Central memory CD8-positive, alpha-beta T cell (primary cell): ENCODE data around the gene APH1A.
"Not testable (repeated sequence)": the region's sequence is repeated elsewhere in the genome, so short reads cannot be mapped to it uniquely, and the experiment has no call there.

Experiments used
- ATAC-seq: fragments of 150-1000 bp; cut with Tn5 transposase; replicated peaks from 2 replicates; pipeline ENCODE4 v1.10.0; 2022; ENCODE audit warnings: mild to moderate bottlenecking, moderate FRiP score, moderate number of reproducible peaks; ENCODE audit not compliant: poor library complexity, severe bottlenecking; ENCODE audit errors: extremely low read depth
- DNase-seq, 2 donors: peaks; one replicate each; pipeline ENCODE4 v3.0.0; 2021; ENCODE audit warnings: low spot score in 2 of 2
- H3K27ac Mint-ChIP-seq: one replicate; pipeline ENCODE4 v1.8.0; 2022; ENCODE audit warnings: low read depth, mild to moderate bottlenecking, moderate library complexity, mixed read lengths
- H3K27me3 Mint-ChIP-seq: one replicate; pipeline ENCODE4 v1.8.0; 2022; ENCODE audit warnings: mixed read lengths
- H3K36me3 Mint-ChIP-seq: one replicate; pipeline ENCODE4 v1.8.0; 2022; ENCODE audit warnings: mild to moderate bottlenecking, moderate library complexity, mixed read lengths; ENCODE audit not compliant: insufficient read depth
- H3K4me1 Mint-ChIP-seq: one replicate; pipeline ENCODE4 v1.8.0; 2022; ENCODE audit warnings: mixed read lengths
- H3K4me3 Mint-ChIP-seq: one replicate; pipeline ENCODE4 v1.8.0; 2022; ENCODE audit warnings: mild to moderate bottlenecking, moderate library complexity, mixed read lengths
- H3K9me3 Mint-ChIP-seq: one replicate; pipeline ENCODE4 v1.8.0; 2022; ENCODE audit warnings: mixed read lengths

The APH1A gene

GRCh38 chr1:150236614-150237100 is 32.2 kb downstream of the APH1A start:
- Mint-ChIP-seq H3K4me1 (peaks cover 20% of the 10 kb centered on the region), H3K36me3 (peaks cover 12% of the 10 kb centered on the region), H3K27ac (no peak overlapping the region), H3K4me3 (no peak overlapping the region), H3K9me3 (no peaks in the 10 kb centered on the region), H3K27me3 (no peaks in the 10 kb centered on the region)
- ATAC-seq (no peak), DNase-seq (no peak)

DNA sequence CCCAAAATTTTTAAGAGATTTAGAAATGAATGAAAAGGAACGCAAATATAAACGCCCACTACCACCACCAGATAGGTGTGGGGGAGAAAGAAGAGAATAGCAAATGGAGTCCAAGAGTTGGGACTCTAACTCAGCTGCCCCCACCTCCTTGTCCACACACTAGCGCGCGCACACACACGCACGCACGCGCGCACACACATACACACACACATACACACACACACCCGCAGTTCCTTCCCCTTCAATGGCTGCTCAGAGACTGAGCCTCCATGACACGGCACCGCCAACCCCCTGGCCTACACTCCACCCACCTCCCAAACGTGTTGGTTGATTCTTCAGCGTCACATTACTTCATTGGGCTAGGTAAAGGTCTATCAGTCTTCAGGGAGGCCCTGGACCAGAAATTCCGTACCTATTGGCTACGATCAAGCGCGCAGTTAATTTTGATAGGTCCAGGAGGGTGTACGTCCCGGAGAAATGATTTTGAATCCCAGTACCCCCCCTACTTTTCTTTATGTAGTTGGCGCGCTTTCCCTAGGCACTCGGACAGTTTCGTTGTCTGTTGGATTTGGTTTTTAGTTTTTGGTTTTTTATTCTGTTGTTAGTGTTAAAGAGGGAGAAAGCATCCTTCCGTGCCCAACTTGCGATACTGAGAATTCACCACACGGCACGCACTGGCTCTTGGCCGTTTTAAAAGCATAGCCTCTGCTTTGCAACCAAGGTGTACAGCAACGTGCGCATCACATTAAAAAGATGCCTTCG is 32.8 kb downstream of the APH1A start, which contains the start of gene ANP32E:
Gene ANP32E, minus strand, starts transcription at position 261 of the 762 bp plus-strand sequence. CDS start 326 bp downstream, outside the sequence.
- H3K36me3 Mint-ChIP-seq, result peaks cover 15% of the 10 kb centered on the region
- DNase-seq (peak; percentile 80 to 96), ATAC-seq (peak; percentile 89)
- peaks cover 20% of the 10 kb centered on the region for H3K4me1 Mint-ChIP-seq
- H3K9me3 Mint-ChIP-seq, result no peaks in the 10 kb centered on the region
- no peak within 1 kb of the TSS for H3K4me3 Mint-ChIP-seq
- H3K27me3 Mint-ChIP-seq, result no peaks in the 10 kb centered on the region
- H3K27ac Mint-ChIP-seq, result no peak within 1 kb of the TSS

DNA sequence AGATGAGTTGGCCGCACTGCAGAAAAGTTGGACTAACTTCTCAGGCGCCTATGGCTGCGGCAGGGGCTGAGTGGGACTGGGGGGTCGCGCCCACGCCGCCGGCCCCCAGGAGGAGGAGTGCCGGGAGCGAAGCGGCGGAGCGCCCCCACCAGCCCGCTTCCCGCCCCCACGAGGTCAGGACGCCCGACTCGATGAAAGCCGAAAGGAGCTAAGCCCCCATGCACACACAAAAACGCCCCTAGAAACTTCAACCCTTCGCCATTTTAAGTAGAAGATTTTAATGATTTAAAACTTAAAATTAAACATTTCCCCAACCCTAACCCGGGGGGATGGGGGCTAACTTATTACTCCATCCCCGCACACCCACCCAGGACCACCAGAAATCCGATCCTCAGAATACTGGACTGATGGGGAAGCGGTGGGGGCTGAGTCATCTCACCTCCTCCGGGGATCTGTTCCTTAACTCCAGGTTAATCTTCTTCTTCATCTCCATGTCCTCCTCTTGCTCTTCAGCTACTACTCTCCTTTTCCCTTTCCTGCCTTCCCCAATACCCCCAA is 33.4 kb downstream of the APH1A start:
- Mint-ChIP-seq H3K27ac (no peak overlapping the region), H3K9me3 (no peaks in the 10 kb centered on the region), H3K4me1 (peaks cover 20% of the 10 kb centered on the region), H3K4me3 (no peak overlapping the region), H3K27me3 (no peaks in the 10 kb centered on the region), H3K36me3 (peaks cover 19% of the 10 kb centered on the region)
- DNase-seq, result no peak
- ATAC-seq, result no peak

GRCh38 chr1:150234566-150235293 is 34.1 kb downstream of the APH1A start:
- peaks cover 20% of the 10 kb centered on the region for H3K4me1 Mint-ChIP-seq
- H3K36me3 Mint-ChIP-seq, result peaks cover 23% of the 10 kb centered on the region
- DNase-seq (peak; percentile 75 to 83), ATAC-seq (peak; percentile 52)
- no peaks in the 10 kb centered on the region for H3K9me3 Mint-ChIP-seq
- no peaks in the 10 kb centered on the region for H3K27me3 Mint-ChIP-seq
- no peak overlapping the region for H3K4me3 Mint-ChIP-seq
- no peak overlapping the region for H3K27ac Mint-ChIP-seq

- ATAC-seq, result no peak
- Mint-ChIP-seq H3K4me1 (peaks cover 20% of the 10 kb centered on the region), H3K27ac (no peak overlapping the region), H3K4me3 (no peak overlapping the region), H3K36me3 (peaks cover 27% of the 10 kb centered on the region), H3K9me3 (no peaks in the 10 kb centered on the region), H3K27me3 (no peaks in the 10 kb centered on the region)
- no peak for DNase-seq
Observed at GRCh38 chr1:150234309-150234565, 34.6 kb downstream of the APH1A start.

DNA sequence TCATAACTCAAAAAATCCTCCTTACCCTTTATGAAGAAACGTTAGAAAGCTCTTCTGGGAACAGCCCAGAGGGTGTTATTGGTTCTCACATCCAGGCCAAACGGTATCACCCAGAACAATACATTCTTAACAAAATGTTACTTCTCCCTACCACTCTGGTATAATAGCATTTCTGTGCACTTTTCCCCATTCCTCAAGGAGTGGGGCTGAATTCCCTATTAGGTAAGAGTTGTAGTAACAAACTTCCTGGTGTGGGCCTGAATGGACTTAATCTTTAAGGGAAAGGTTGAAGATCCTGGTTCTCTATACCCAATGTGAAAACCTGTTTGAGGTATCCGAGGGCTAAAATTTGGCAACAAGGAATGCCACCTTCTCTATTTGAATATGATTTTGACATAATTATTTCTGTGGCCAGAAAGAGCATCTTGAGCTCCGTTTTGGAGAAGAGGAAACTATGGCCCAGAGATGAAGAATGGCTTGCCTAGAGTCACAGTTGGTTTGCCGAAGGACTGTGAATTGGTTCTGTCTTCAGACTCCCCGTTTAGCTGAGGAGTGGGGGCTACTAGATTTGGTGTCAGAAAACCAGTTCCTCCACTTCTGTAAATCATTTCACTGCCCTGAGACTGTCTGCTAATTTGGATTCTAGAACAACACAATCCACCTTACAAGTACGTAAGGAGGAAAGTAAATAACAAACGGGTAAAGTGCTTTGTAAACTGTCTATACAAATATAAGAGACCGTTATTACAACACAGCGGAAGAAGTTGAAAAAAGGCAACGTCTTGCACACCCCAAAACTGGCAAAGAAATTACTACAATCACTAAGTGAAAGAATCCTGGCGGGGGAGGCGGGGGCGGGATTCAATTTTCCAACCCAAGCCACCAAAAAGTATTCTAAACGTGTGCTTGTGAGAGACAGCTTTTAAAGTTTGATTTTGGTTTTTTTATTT is 35.2 kb downstream of the APH1A start:
- H3K4me1 Mint-ChIP-seq, result peaks cover 20% of the 10 kb centered on the region
- ATAC-seq (no peak), DNase-seq (no peak)
- H3K4me3 Mint-ChIP-seq, result no peak overlapping the region
- H3K27ac Mint-ChIP-seq, result no peak overlapping the region
- H3K9me3 Mint-ChIP-seq, result no peaks in the 10 kb centered on the region
- no peaks in the 10 kb centered on the region for H3K27me3 Mint-ChIP-seq
- peaks cover 31% of the 10 kb centered on the region for H3K36me3 Mint-ChIP-seq

DNA sequence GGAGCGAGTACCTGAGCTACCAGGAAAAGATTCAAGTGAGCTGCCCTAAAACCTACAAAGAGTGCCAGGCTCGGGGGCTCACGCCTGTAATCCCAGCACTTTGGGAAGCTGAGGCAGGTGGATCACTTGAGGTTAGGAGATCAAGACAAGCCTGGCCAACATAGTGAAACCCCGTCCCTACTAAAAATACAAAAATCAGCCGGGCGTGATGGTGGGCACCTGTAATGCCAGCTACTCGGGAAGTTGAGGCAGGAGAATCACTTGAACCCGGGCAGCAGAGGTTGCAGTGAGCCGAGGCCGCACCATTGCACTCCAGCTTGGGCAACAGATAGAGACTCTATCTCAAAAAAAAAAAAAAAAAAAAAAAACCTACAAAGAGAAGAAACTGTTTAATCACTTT is 35.9 kb downstream of the APH1A start:
- Mint-ChIP-seq H3K4me3 (peak overlapping the region; percentile 39), H3K36me3 (peaks cover 37% of the 10 kb centered on the region)
- H3K27ac Mint-ChIP-seq, result not testable (repeated sequence)

GRCh38 chr1:150228246-150228645 is 40.6 kb downstream of the APH1A start:
- H3K27ac Mint-ChIP-seq, ATAC-seq, H3K27me3 Mint-ChIP-seq, H3K4me3 Mint-ChIP-seq, DNase-seq, H3K9me3 Mint-ChIP-seq: not testable (repeated sequence)
- peaks cover 12% of the 10 kb centered on the region for H3K4me1 Mint-ChIP-seq
- H3K36me3 Mint-ChIP-seq, result peaks cover 64% of the 10 kb centered on the region

More for the DNA sequence above, 35.9 kb downstream of the APH1A start:
- H3K27me3 Mint-ChIP-seq, H3K9me3 Mint-ChIP-seq, ATAC-seq, DNase-seq: not testable (repeated sequence)
- peaks cover 20% of the 10 kb centered on the region for H3K4me1 Mint-ChIP-seq

GRCh38 chr1:150227228-150227627 is 41.6 kb downstream of the APH1A start:
- ATAC-seq (no peak), DNase-seq (no peak)
- Mint-ChIP-seq H3K4me3 (no peak overlapping the region), H3K27me3 (no peaks in the 10 kb centered on the region), H3K4me1 (peaks cover 6% of the 10 kb centered on the region), H3K9me3 (no peaks in the 10 kb centered on the region), H3K36me3 (peaks cover 66% of the 10 kb centered on the region), H3K27ac (no peak overlapping the region)

DNA sequence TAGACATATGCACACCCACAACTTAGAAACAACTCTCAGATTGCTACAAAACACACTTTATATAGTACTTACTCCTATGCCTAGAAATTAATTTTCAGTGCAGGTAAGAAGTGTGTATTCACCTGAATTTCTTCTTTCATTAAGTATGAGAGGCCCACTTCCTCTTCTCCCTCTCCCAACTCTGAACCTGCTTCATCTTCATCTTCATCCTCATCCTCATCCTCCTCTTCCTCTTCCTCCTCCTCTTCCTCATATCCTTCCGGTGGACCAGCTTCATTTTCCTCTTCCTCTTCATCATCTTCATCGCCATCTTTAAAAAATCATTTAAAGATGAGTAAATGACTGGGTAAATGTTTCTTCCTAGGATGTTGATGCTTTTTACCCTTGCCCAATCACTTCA is 42.3 kb downstream of the APH1A start:
- peaks cover 68% of the 10 kb centered on the region for H3K36me3 Mint-ChIP-seq
- no peak overlapping the region for H3K27ac Mint-ChIP-seq
- no peak for ATAC-seq
- no peak for DNase-seq
- H3K27me3 Mint-ChIP-seq, result no peaks in the 10 kb centered on the region
- H3K4me1 Mint-ChIP-seq, result peaks cover 6% of the 10 kb centered on the region
- H3K4me3 Mint-ChIP-seq, result no peak overlapping the region
- H3K9me3 Mint-ChIP-seq, result no peaks in the 10 kb centered on the region

- DNase-seq (no peak), ATAC-seq (no peak)
- Mint-ChIP-seq H3K36me3 (peaks cover 64% of the 10 kb centered on the region), H3K9me3 (no peaks in the 10 kb centered on the region), H3K27me3 (no peaks in the 10 kb centered on the region), H3K27ac (no peak overlapping the region), H3K4me1 (peaks cover 6% of the 10 kb centered on the region), H3K4me3 (no peak overlapping the region)
Observed at GRCh38 chr1:150225546-150225945, 43.3 kb downstream of the APH1A start.

- no peaks in the 10 kb centered on the region for H3K27me3 Mint-ChIP-seq
- peaks cover 6% of the 10 kb centered on the region for H3K4me1 Mint-ChIP-seq
- ATAC-seq (no peak), DNase-seq (no peak)
- no peaks in the 10 kb centered on the region for H3K9me3 Mint-ChIP-seq
- H3K27ac Mint-ChIP-seq, result no peak overlapping the region
- no peak overlapping the region for H3K4me3 Mint-ChIP-seq
- H3K36me3 Mint-ChIP-seq, result peaks cover 65% of the 10 kb centered on the region
Observed at GRCh38 chr1:150224983-150225382, 43.8 kb downstream of the APH1A start.
